Heart left ventricle (tissue), 13 donors: ENCODE measurements around the gene CXXC5.

Source experiments
- CTCF ChIP-seq, 12 donors: fragments of 200-600 bp; sonication (generic) in 4 of 12; IDR thresholded peaks; one replicate each; pipeline versions ENCODE4 v1.5.0 to v1.8.0; 2018 to 2022; ENCODE audit warnings: antibody characterized with exemption in 12 of 12, mild to moderate bottlenecking in 5 of 12
- POLR2A ChIP-seq, 2 donors: fragments of 450-650 bp; IDR thresholded peaks; one replicate each; pipeline ENCODE4 v1.6.1; 2017; ENCODE audit warnings: antibody characterized with exemption in 2 of 2, mild to moderate bottlenecking in 2 of 2, moderate library complexity in 2 of 2
- donor health status: ischemic (EF 13 %, LVEDD 7.1; RV severe dilation, severe dysfunction).
- donor health status: DM: no; HTN: yes; CAD: no.
- donor health status: DM: no; HTN: no; CAD: no.
- donor health status: ischemic (EF 25% LVEDD 6.9; RV normal size, moderate dysfunction).
- donor health status: ischemic (EF 25% LVEDD 5.7; RV mildly dilated, moderate dysfunction).
- donor health status: ischemic (EF 35%, LVEDD 5.7; RV mildly dilated, moderate dysfunction).
- donor health status: nonischemic (EF 11% LVEDD 7.7; RV severe dilation, severe dysfunction).
- donor health status: DM: yes; HTN: yes; CAD: no.
- donor health status: PGD.
- donor health status: ischemic (EF 29% LVEDD 5.4; RV normal size, mild dysfunction).
- donor health status: nonischemic (EF 23%, LVEDD 6.1; RV moderate dilation, normal function).

- TF ChIP-seq CTCF (IDR thresholded peaks at IDR 0.05) (no peak), POLR2A (IDR thresholded peaks at IDR 0.05) (no peak)
These were observed 39.5 kb downstream of the CXXC5 start for GRCh38 chr5:139687656-139688055.
